Panc1 (cell line): ENCODE data around the gene PRKD1. TPM values are rescaled to one million over a fixed set of nuclear protein-coding genes. Genes with fewer than 3 reads are reported as not detected.

Experiments used
- ATAC-seq: fragments of 200-7000 bp; cut with Tn5 transposase; 2 replicates; pipeline ENCODE4 v1.9.1; 2020; ENCODE audit warnings: mild to moderate bottlenecking, moderate library complexity
- BruUV-seq: library from RNA; stranded (reverse); fragments of 400-500 nt; replicated peaks from 2 replicates; lab custom pipeline; 2021; lab: Mats Ljungman, UMichigan
- CTCF ChIA-PET: fragments of 300-600 bp; sonication (Branson Sonifier 250); formaldehyde crosslinking; loops from one replicate; lab custom pipeline; 2022; ENCODE audit warnings: antibody characterized with exemption; lab: Charles Lee
- POLR2A ChIA-PET: fragments of 300-600 bp; sonication (Branson Sonifier 250); formaldehyde crosslinking; loops from one replicate; lab custom pipeline; 2022; ENCODE audit warnings: antibody characterized with exemption; lab: Charles Lee
- DNase-seq: peaks from one replicate; pipeline ENCODE4 v3.0.0-alpha.2; 2010; ENCODE audit warnings: low read depth, low spot score
- H3K27ac ChIP-seq: 2 replicates; pipeline ENCODE4 v1.5.1; 2011; ENCODE audit warnings: mild to moderate bottlenecking, low read length, inconsistent platforms
- H3K27me3 ChIP-seq: fragments of 200-500 bp; sonication (Bioruptor generic); 2 replicates; pipeline ENCODE4 v1.6.0; 2014; ENCODE audit warnings: low read length, inconsistent platforms; ENCODE audit not compliant: control insufficient read depth, insufficient read depth
- H3K36me3 ChIP-seq: fragments of 200-500 bp; sonication (Bioruptor generic); 2 replicates; pipeline ENCODE4 v1.5.1; 2014; ENCODE audit warnings: inconsistent platforms, mild to moderate bottlenecking, low read length, moderate library complexity; ENCODE audit not compliant: control insufficient read depth, insufficient read depth
- H3K4me1 ChIP-seq: 2 replicates; pipeline ENCODE4 v1.5.1; 2011; ENCODE audit warnings: inconsistent platforms, mild to moderate bottlenecking, low read length, moderate library complexity; ENCODE audit not compliant: control insufficient read depth, insufficient read depth
- H3K4me3 ChIP-seq, 2 experiments: 2 replicates each; pipeline ENCODE4 v1.5.1; 2011 to 2012; ENCODE audit warnings: low read depth in 2 of 2, low read length in 2 of 2, mild to moderate bottlenecking in 2 of 2, inconsistent platforms in 1 of 2, moderate library complexity in 1 of 2
- H3K9me3 ChIP-seq: fragments of 200-500 bp; sonication (Bioruptor generic); 2 replicates; pipeline ENCODE4 v1.5.1; 2014; ENCODE audit warnings: low read depth, mild to moderate bottlenecking, inconsistent platforms, low read length, moderate library complexity; ENCODE audit not compliant: control insufficient read depth, insufficient read depth
- CTCF ChIP-seq: fragments of 450-650 bp; IDR thresholded peaks from 2 replicates; pipeline ENCODE4 v1.5.1; 2017; ENCODE audit warnings: mild to moderate bottlenecking
- POLR2AphosphoS5 ChIP-seq: IDR thresholded peaks from 2 replicates; pipeline ENCODE4 v1.6.1; 2012; ENCODE audit warnings: mild to moderate bottlenecking, low read depth, low read length, moderate library complexity
- REST ChIP-seq, 2 experiments: IDR thresholded peaks; 2 replicates each; pipeline ENCODE4 v1.6.1; 2011 to 2012; ENCODE audit warnings: low read depth in 2 of 2, control low read depth in 1 of 2, low read length in 1 of 2, mild to moderate bottlenecking in 1 of 2, moderate library complexity in 1 of 2; ENCODE audit not compliant: insufficient read depth in 1 of 2
- SIN3A ChIP-seq: IDR thresholded peaks from 2 replicates; pipeline ENCODE4 v1.6.1; 2012; ENCODE audit warnings: low read depth, mild to moderate bottlenecking, low read length, moderate library complexity, borderline replicate concordance; ENCODE audit not compliant: insufficient read depth
- TCF7L2 ChIP-seq: IDR thresholded peaks from 2 replicates; pipeline ENCODE4 v1.6.1; 2011; ENCODE audit warnings: mild to moderate bottlenecking, low read depth, low read length, inconsistent platforms
- in situ Hi-C: cut with HindIII; loops from 2 replicates; pipeline ENCODE4 v1.10.0; 2016; ENCODE audit warnings: low sequenced_read_pairs, low pct_unique_long_range_greater_than_20kb
- intact Hi-C: fragments of 100-400 bp; cut with micrococcal nuclease; formaldehyde crosslinking; loops from one replicate; pipeline ENCODE4 v1.10.0; 2022; ENCODE audit not compliant: unreplicated experiment
- total RNA-seq: library from RNA; stranded (reverse); gene quantifications from one replicate; pipeline ENCODE4 v1.2.1, GENCODE V29; 2021; ENCODE audit not compliant: unreplicated experiment

Gene PRKD1
- total RNA-seq, 1 experiment from 2014 or later = 8.2 TPM

- TF ChIP-seq CTCF (no peak), TCF7L2 (no peak), REST (IDR thresholded peaks at IDR 0.05; ENCODE audit: insufficient read depth in 1 of 2, low read depth in 2 of 2, low read length in 1 of 2) (no peak), POLR2AphosphoS5 (no peak), SIN3A (no peak)
- DNase-seq (no peak), ATAC-seq (no peak)
- no peaks in the 10 kb centered on the region for H3K9me3 ChIP-seq
- intact Hi-C loops (no loop called here), in situ Hi-C loops (no loop called here)
- no peaks in the 10 kb centered on the region for H3K4me1 ChIP-seq
- H3K27ac ChIP-seq = no peak overlapping the region
- BruUV-seq = no TSS peak
- POLR2A ChIA-PET = no interaction called here
- CTCF ChIA-PET = no interaction called here
- no peaks in the 10 kb centered on the region for H3K36me3 ChIP-seq
- no peak overlapping the region for H3K4me3 ChIP-seq
- H3K27me3 ChIP-seq = no peaks in the 10 kb centered on the region
Observed at GRCh38 chr14:29821242-29821641, 106.4 kb downstream of the PRKD1 start.

- DNase-seq (no peak), ATAC-seq (no peak)
- CTCF ChIA-PET = no interaction called here
- H3K36me3 ChIP-seq = no peaks in the 10 kb centered on the region
- H3K4me3 ChIP-seq = no peak overlapping the region
- TF ChIP-seq TCF7L2 (no peak), SIN3A (no peak), POLR2AphosphoS5 (no peak), REST (IDR thresholded peaks at IDR 0.05; ENCODE audit: insufficient read depth in 1 of 2, low read depth in 2 of 2, low read length in 1 of 2) (no peak), CTCF (no peak)
- intact Hi-C loops (no loop called here), in situ Hi-C loops (no loop called here)
- no peaks in the 10 kb centered on the region for H3K4me1 ChIP-seq
- no peak overlapping the region for H3K27ac ChIP-seq
- POLR2A ChIA-PET = no interaction called here
- H3K9me3 ChIP-seq = no peaks in the 10 kb centered on the region
- BruUV-seq = no TSS peak
- H3K27me3 ChIP-seq = no peaks in the 10 kb centered on the region
Observed at GRCh38 chr14:29820785-29821184, 106.9 kb downstream of the PRKD1 start.
